Karpas-422 (cell line): ENCODE measurements around the gene SARDH. TPM values are rescaled to one million over a fixed set of nuclear protein-coding genes. Genes with fewer than 3 reads are reported as not detected.

ENCODE experiments used
- DNase-seq: peaks from one replicate; pipeline ENCODE4 v3.0.0-alpha.2; 2015
- H2AFZ ChIP-seq: fragments of 200-600 bp; sonication (generic); 2 replicates; pipeline ENCODE4 v1.6.1; 2014; ENCODE audit warnings: antibody characterized with exemption, low read length, mixed read lengths
- H3K27ac ChIP-seq: fragments of 200-600 bp; sonication (generic); 2 replicates; pipeline ENCODE4 v1.5.1; 2014; ENCODE audit warnings: mild to moderate bottlenecking, low read length, moderate library complexity
- H3K27me3 ChIP-seq: fragments of 200-600 bp; sonication (generic); 2 replicates; pipeline ENCODE4 v1.6.1; 2014; ENCODE audit warnings: low read length, mixed read lengths
- H3K36me3 ChIP-seq: fragments of 200-600 bp; sonication (generic); 2 replicates; pipeline ENCODE4 v1.6.1; 2014; ENCODE audit warnings: low read length, mixed read lengths; ENCODE audit not compliant: insufficient read depth
- H3K4me1 ChIP-seq: fragments of 200-600 bp; sonication (generic); 2 replicates; pipeline ENCODE4 v1.6.1; 2014; ENCODE audit warnings: mild to moderate bottlenecking, low read length, mixed read lengths
- H3K4me2 ChIP-seq: fragments of 200-600 bp; sonication (generic); 2 replicates; pipeline ENCODE4 v1.6.1; 2014; ENCODE audit warnings: low read length, low read depth, mild to moderate bottlenecking; ENCODE audit not compliant: poor library complexity, severe bottlenecking
- H3K4me3 ChIP-seq: fragments of 200-600 bp; sonication (generic); 2 replicates; pipeline ENCODE4 v1.5.1; 2014; ENCODE audit warnings: mild to moderate bottlenecking, antibody characterized with exemption, low read length, mixed read lengths
- H3K79me2 ChIP-seq: fragments of 200-600 bp; sonication (generic); 2 replicates; pipeline ENCODE4 v1.6.1; 2014; ENCODE audit warnings: mild to moderate bottlenecking, low read length, mixed read lengths
- H3K9ac ChIP-seq: fragments of 200-600 bp; sonication (generic); 2 replicates; pipeline ENCODE4 v1.6.0; 2014; ENCODE audit warnings: low read length
- H3K9me2 ChIP-seq: fragments of 200-600 bp; sonication (generic), shearing (Covaris generic); replicated peaks from 2 replicates; pipeline ENCODE4 v1.6.0; 2014; ENCODE audit warnings: mild to moderate bottlenecking, low read length, moderate library complexity; ENCODE audit not compliant: insufficient read depth
- H3K9me3 ChIP-seq: fragments of 300-700, 200-600 bp; sonication (generic); 2 replicates; pipeline ENCODE4 v1.6.1; 2014; ENCODE audit warnings: low read length, mixed read lengths
- H4K20me1 ChIP-seq: fragments of 200-600 bp; sonication (generic); 2 replicates; pipeline ENCODE4 v1.6.1; 2014; ENCODE audit warnings: mild to moderate bottlenecking, antibody characterized with exemption, low read length, low read depth; ENCODE audit not compliant: insufficient read depth
- total RNA-seq: library from RNA; depleted of rRNA; stranded (reverse); fragments of >200 nt; shearing (Covaris generic); gene quantifications from 2 replicates; pipeline ENCODE4 v1.2.3, GENCODE V29; 2014; ENCODE audit warnings: low replicate concordance

Gene SARDH
- total RNA-seq, 1 experiment from 2014 or later = not detected

GRCh38 chr9:133639613-133640012 is 98.5 kb downstream of the SARDH start:
- Histone ChIP-seq H2AFZ (no peak overlapping the region), H3K27me3 (no peaks in the 10 kb centered on the region), H3K9ac (no peak overlapping the region), H3K4me1 (no peaks in the 10 kb centered on the region), H3K4me2 (no peak overlapping the region), H4K20me1 (0 out of 2 replicates have a peak, but pooled peaks cover 3% of the 10 kb centered on the region), H3K9me3 (no peaks in the 10 kb centered on the region), H3K27ac (no peak overlapping the region), H3K36me3 (no peaks in the 10 kb centered on the region), H3K79me2 (no peaks in the 10 kb centered on the region), H3K4me3 (no peak overlapping the region), H3K9me2 (no peaks in the 10 kb centered on the region)
- DNase-seq = no peak

- no peak overlapping the region for H3K4me3 ChIP-seq
- no peak for DNase-seq
- H3K9me2 ChIP-seq = no peaks in the 10 kb centered on the region
- H3K4me2 ChIP-seq = no peak overlapping the region
- H3K9ac ChIP-seq = no peak overlapping the region
- 0 out of 2 replicates have a peak, but pooled peaks cover 3% of the 10 kb centered on the region for H4K20me1 ChIP-seq
- H3K27ac ChIP-seq = no peak overlapping the region
- H3K27me3 ChIP-seq = no peaks in the 10 kb centered on the region
- H3K36me3 ChIP-seq = no peaks in the 10 kb centered on the region
- no peak overlapping the region for H2AFZ ChIP-seq
- no peaks in the 10 kb centered on the region for H3K79me2 ChIP-seq
- H3K9me3 ChIP-seq = no peaks in the 10 kb centered on the region
- no peaks in the 10 kb centered on the region for H3K4me1 ChIP-seq
These were observed 99.4 kb downstream of the SARDH start for GRCh38 chr9:133638711-133639110.

- Histone ChIP-seq H3K79me2 (no peaks in the 10 kb centered on the region), H3K9ac (no peak overlapping the region), H3K4me3 (no peak overlapping the region), H3K9me3 (no peaks in the 10 kb centered on the region), H3K9me2 (no peaks in the 10 kb centered on the region), H3K27ac (no peak overlapping the region), H3K36me3 (no peaks in the 10 kb centered on the region), H3K4me2 (no peak overlapping the region), H3K4me1 (no peaks in the 10 kb centered on the region), H4K20me1 (0 out of 2 replicates have a peak, but pooled peaks cover 3% of the 10 kb centered on the region), H3K27me3 (no peaks in the 10 kb centered on the region), H2AFZ (no peak overlapping the region)
- DNase-seq = no peak
These were observed 100.1 kb downstream of the SARDH start for GRCh38 chr9:133638076-133638475.

- H3K36me3 ChIP-seq = no peaks in the 10 kb centered on the region
- no peak overlapping the region for H2AFZ ChIP-seq
- H3K27ac ChIP-seq = no peak overlapping the region
- no peaks in the 10 kb centered on the region for H3K27me3 ChIP-seq
- DNase-seq = no peak
- no peaks in the 10 kb centered on the region for H3K9me3 ChIP-seq
- H3K4me2 ChIP-seq = no peak overlapping the region
- no peaks in the 10 kb centered on the region for H3K79me2 ChIP-seq
- no peak overlapping the region for H3K4me3 ChIP-seq
- 0 out of 2 replicates have a peak, but pooled peaks cover 3% of the 10 kb centered on the region for H4K20me1 ChIP-seq
- H3K9me2 ChIP-seq = no peaks in the 10 kb centered on the region
- H3K4me1 ChIP-seq = no peaks in the 10 kb centered on the region
- no peak overlapping the region for H3K9ac ChIP-seq
These were observed 100.6 kb downstream of the SARDH start for GRCh38 chr9:133637451-133638055.

GRCh38 chr9:133636902-133637301 is 101.2 kb downstream of the SARDH start:
- H3K9ac ChIP-seq = no peak overlapping the region
- H3K27ac ChIP-seq = no peak overlapping the region
- H3K9me2 ChIP-seq = no peaks in the 10 kb centered on the region
- no peaks in the 10 kb centered on the region for H3K27me3 ChIP-seq
- H3K4me1 ChIP-seq = no peaks in the 10 kb centered on the region
- no peaks in the 10 kb centered on the region for H3K79me2 ChIP-seq
- no peak overlapping the region for H3K4me3 ChIP-seq
- no peaks in the 10 kb centered on the region for H3K36me3 ChIP-seq
- no peak for DNase-seq
- H3K4me2 ChIP-seq = no peak overlapping the region
- no peak overlapping the region for H2AFZ ChIP-seq
- H4K20me1 ChIP-seq = 0 out of 2 replicates have a peak, but pooled peaks cover 3% of the 10 kb centered on the region
- H3K9me3 ChIP-seq = no peaks in the 10 kb centered on the region

- Histone ChIP-seq H3K9ac (no peak within 1 kb of the TSS), H3K79me2 (no peaks in the 10 kb centered on the region), H2AFZ (no peak within 1 kb of the TSS), H3K4me3 (no peak within 1 kb of the TSS), H3K27ac (no peak within 1 kb of the TSS), H4K20me1 (0 out of 2 replicates have a peak, but pooled peaks cover 3% of the 10 kb centered on the region), H3K36me3 (no peaks in the 10 kb centered on the region), H3K4me2 (no peak within 1 kb of the TSS), H3K9me3 (no peaks in the 10 kb centered on the region), H3K27me3 (no peaks in the 10 kb centered on the region), H3K4me1 (no peaks in the 10 kb centered on the region), H3K9me2 (no peaks in the 10 kb centered on the region)
- no peak for DNase-seq
These were observed 102.3 kb downstream of the SARDH start, which contains the start of gene DBH for GRCh38 chr9:133635533-133636531. Gene DBH (plus strand): TSS chr9:133636363. CDS start chr9:133636372, 9 bp downstream.

GRCh38 chr9:133635098-133635497 is 103.1 kb downstream of the SARDH start:
- Histone ChIP-seq H3K27ac (no peak overlapping the region), H3K4me2 (no peak overlapping the region), H3K9ac (no peak overlapping the region), H3K4me1 (no peaks in the 10 kb centered on the region), H4K20me1 (0 out of 2 replicates have a peak, but pooled peaks cover under 1% of the 10 kb centered on the region), H3K79me2 (no peaks in the 10 kb centered on the region), H3K27me3 (no peaks in the 10 kb centered on the region), H2AFZ (no peak overlapping the region), H3K9me2 (no peaks in the 10 kb centered on the region), H3K36me3 (no peaks in the 10 kb centered on the region), H3K9me3 (no peaks in the 10 kb centered on the region), H3K4me3 (no peak overlapping the region)
- DNase-seq = no peak

- H3K9me3 ChIP-seq = no peaks in the 10 kb centered on the region
- H3K79me2 ChIP-seq = no peaks in the 10 kb centered on the region
- H3K4me2 ChIP-seq = no peak overlapping the region
- H3K36me3 ChIP-seq = no peaks in the 10 kb centered on the region
- H2AFZ ChIP-seq = no peak overlapping the region
- no peak overlapping the region for H3K9ac ChIP-seq
- no peak overlapping the region for H3K4me3 ChIP-seq
- DNase-seq = no peak
- H3K9me2 ChIP-seq = no peaks in the 10 kb centered on the region
- H3K27ac ChIP-seq = no peak overlapping the region
- H4K20me1 ChIP-seq = no peaks in the 10 kb centered on the region
- no peaks in the 10 kb centered on the region for H3K4me1 ChIP-seq
- no peaks in the 10 kb centered on the region for H3K27me3 ChIP-seq
These were observed 104.0 kb downstream of the SARDH start for GRCh38 chr9:133634081-133634691.
